Left ventricle myocardium inferior (tissue), 1 donor: ENCODE data around the gene RNASE1. TPM values are rescaled to one million over a fixed set of nuclear protein-coding genes. Genes with fewer than 3 reads are reported as not detected.
A peak's percentile ranks its signal among the peaks of the same experiment; 100 is the strongest.
"Not testable (repeated sequence)": the region's sequence is repeated elsewhere in the genome, so short reads cannot be mapped to it uniquely, and the experiment has no call there.

ENCODE experiments used
- DNase-seq: peaks from one replicate; pipeline ENCODE4 v3.0.0-alpha.2; 2020
- H3K27ac ChIP-seq: fragments of 200-600 bp; replicated peaks from 2 replicates; pipeline ENCODE4 v1.8.0; 2021
- H3K27me3 ChIP-seq: fragments of 200-600 bp; 2 replicates; pipeline ENCODE4 v1.8.0; 2021; ENCODE audit warnings: low read depth
- H3K36me3 ChIP-seq: fragments of 200-600 bp; 2 replicates; pipeline ENCODE4 v1.8.0; 2021
- H3K4me1 ChIP-seq: fragments of 200-600 bp; 2 replicates; pipeline ENCODE4 v1.8.0; 2021
- H3K4me3 ChIP-seq: fragments of 200-600 bp; 2 replicates; pipeline ENCODE4 v1.8.0; 2021; ENCODE audit warnings: mild to moderate bottlenecking, moderate library complexity
- H3K9me3 ChIP-seq: fragments of 200-600 bp; replicated peaks from 2 replicates; pipeline ENCODE4 v1.8.0; 2021
- intact Hi-C: fragments of 100-400 bp; cut with micrococcal nuclease; formaldehyde crosslinking; loops from one replicate; pipeline ENCODE4 v1.11.0; 2022
- total RNA-seq: library from RNA; stranded (reverse); fragmentation: NEBNext Ultra II Directional; extraction: Animal tissue kit (Norgen Biotek cat#: 25700); gene quantifications from one replicate; pipeline ENCODE4 v1.2.1, GENCODE V29; 2021
- TF ChIP-seq, protein P1 (sequence below): fragments of 200-600 bp; IDR thresholded peaks from 2 replicates; pipeline ENCODE4 v1.8.0; 2021; ENCODE audit warnings: antibody characterized with exemption, mild to moderate bottlenecking, borderline replicate concordance
- donor health status: DM: no; HTN: yes; CAD: no; lungs with severe emphysema.

RNASE1 gene
- total RNA-seq, 1 donor from 2014 or later: 294 TPM

DNA sequence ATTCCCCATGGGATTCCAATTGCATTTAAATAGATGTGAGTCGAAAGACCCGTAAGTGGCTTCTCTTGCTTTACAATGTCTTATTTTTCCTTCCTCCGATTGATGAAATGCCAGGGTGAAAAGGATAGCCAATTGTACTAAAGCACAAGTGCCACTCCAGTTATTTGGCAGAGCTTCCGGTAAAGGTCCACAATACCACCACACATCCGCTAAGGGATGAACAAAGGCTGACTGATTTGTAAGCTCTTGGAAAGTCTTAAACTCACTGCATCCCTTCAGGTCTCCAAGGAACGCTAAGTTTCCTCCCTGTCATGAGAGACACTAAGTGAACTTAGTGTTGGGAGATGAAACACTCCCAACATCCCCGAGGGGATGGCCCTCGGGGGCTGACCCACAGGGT, 21.2 kb upstream of the RNASE1 start:
- Histone ChIP-seq H3K9me3 (peaks cover 9% of the 10 kb centered on the region), H3K27me3 (no peaks in the 10 kb centered on the region), H3K4me1 (peaks cover 4% of the 10 kb centered on the region), H3K36me3 (no peaks in the 10 kb centered on the region), H3K27ac (no peak overlapping the region), H3K4me3 (no peak overlapping the region)
- no peak for DNase-seq
- intact Hi-C loops: no loop called here
- TF ChIP-seq, protein P1, sequence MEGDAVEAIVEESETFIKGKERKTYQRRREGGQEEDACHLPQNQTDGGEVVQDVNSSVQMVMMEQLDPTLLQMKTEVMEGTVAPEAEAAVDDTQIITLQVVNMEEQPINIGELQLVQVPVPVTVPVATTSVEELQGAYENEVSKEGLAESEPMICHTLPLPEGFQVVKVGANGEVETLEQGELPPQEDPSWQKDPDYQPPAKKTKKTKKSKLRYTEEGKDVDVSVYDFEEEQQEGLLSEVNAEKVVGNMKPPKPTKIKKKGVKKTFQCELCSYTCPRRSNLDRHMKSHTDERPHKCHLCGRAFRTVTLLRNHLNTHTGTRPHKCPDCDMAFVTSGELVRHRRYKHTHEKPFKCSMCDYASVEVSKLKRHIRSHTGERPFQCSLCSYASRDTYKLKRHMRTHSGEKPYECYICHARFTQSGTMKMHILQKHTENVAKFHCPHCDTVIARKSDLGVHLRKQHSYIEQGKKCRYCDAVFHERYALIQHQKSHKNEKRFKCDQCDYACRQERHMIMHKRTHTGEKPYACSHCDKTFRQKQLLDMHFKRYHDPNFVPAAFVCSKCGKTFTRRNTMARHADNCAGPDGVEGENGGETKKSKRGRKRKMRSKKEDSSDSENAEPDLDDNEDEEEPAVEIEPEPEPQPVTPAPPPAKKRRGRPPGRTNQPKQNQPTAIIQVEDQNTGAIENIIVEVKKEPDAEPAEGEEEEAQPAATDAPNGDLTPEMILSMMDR: no peak

DNA sequence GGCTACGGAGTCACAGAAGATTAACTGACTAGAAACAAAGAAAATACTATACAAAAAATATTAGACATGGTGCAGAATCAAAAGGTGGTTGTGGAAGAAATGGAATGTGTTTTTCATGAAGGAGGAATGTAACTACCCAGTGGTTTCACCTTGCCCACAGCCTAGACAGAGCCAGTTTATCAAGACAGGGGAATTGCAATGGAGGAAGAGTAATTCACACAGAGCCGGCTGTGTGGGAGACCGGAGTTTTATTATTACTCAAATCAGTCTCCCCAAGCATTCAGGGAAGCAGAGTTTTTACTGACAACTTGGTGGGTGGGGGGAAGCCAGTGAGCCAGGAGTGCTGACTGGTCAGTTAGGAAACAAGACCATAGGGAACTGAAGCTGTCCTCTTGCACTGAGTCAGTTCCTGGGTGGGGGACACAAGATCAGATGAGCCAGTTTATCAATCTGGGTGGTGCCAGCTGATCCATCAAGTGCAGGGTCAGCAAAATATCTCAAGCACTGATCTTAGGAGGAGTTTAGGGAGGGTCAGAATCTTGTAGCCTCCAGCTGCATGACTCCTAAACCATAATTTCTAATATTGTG, 19.0 kb upstream of the RNASE1 start:
- H3K27me3 ChIP-seq, H3K36me3 ChIP-seq, intact Hi-C loops, H3K9me3 ChIP-seq, H3K4me3 ChIP-seq, H3K4me1 ChIP-seq: not testable (repeated sequence)
- peak; percentile 20 for DNase-seq
- peak overlapping the region; percentile 27 for H3K27ac ChIP-seq

DNA sequence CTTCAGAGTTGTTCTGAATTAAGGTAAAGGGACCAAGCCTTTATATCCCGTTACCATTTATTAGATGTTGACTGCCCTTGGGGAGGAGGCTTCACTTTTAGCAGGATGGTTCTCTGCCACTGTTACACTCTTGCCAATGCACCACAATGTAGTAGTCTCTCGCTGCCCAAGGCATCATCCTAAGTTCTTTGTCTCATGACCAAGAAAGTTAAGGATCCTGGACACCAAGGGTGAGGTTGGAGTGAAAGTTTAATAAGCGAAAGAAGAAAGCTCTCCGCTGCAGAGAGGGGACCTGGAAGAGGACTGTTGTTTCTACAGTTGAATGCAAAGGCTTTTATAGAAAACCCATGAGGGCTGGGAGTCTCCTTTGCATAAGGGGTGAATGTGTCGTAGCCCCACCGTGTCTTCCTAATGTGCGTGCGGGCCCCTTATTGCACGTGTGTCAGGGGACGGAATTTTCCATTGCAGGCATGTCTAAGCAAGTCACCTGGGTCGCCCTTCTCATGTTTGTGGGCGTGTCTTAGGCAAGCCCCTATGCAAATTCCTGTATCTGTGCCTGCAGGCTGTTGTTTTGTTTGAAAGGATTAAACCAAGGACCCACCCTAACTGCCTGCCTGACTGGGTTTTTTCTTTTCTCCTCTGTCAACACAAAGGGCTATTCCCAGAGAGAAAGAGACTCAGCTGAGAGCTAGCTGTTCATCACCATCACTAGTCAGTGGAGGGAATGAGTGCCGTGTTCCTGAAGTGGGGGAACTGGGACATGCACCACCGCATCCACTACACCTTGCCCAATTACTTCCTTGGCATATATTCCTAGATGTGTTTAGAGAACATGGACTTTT, 17.6 kb upstream of the RNASE1 start:
- H3K36me3 ChIP-seq: no peaks in the 10 kb centered on the region
- no peaks in the 10 kb centered on the region for H3K27me3 ChIP-seq
- DNase-seq: no peak
- TF ChIP-seq, protein P1: no peak
- H3K27ac ChIP-seq: no peak overlapping the region
- intact Hi-C loops: no loop called here
- no peaks in the 10 kb centered on the region for H3K4me1 ChIP-seq
- no peak overlapping the region for H3K4me3 ChIP-seq
- no peaks in the 10 kb centered on the region for H3K9me3 ChIP-seq

DNA sequence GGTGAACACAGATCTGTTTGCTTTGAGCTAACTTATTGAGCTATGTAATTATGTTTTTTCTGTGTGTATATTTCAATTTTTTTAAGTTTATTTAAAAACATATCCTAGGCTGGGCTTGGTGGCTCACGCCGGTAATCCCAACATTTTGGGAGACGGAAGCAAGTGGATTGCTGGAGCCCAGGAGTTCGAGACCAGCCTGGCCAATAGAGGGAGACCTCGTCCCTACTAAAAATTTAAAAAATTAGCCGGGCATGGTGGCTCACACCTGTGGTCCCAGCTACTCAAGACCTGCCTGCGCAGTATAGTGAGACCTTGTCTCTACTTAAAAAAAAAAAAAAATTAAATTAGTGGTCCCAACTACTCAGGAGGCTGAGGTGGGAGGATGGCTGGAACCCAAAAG, 16.2 kb upstream of the RNASE1 start:
- intact Hi-C loops: no loop called here
- H3K36me3 ChIP-seq: no peaks in the 10 kb centered on the region
- H3K4me3 ChIP-seq: no peak overlapping the region
- H3K27me3 ChIP-seq: no peaks in the 10 kb centered on the region
- TF ChIP-seq, protein P1: peak; percentile 11
- DNase-seq: no peak
- H3K9me3 ChIP-seq: no peaks in the 10 kb centered on the region
- H3K4me1 ChIP-seq: no peaks in the 10 kb centered on the region
- no peak overlapping the region for H3K27ac ChIP-seq

DNA sequence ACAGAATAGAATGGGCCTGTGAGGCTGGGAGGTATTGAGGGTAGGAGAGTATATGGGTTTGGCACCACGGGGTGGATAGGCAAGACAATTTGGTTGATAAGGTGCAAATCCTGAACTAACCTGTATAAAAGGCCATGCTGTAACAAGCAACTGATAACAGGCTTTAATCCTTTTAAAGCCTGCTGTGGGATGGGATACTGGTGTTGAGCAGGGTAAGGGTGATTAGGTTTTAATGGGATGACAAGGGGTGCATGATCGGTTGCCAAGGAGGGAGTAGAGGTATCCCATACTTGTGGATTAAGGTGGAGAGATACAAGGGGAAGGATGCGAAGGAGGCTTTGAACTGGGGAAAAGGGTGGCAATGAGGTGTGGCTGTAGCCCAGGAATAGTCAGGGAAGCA, 13.3 kb upstream of the RNASE1 start:
- H3K9me3 ChIP-seq, intact Hi-C loops, H3K4me3 ChIP-seq, H3K36me3 ChIP-seq, H3K4me1 ChIP-seq, H3K27me3 ChIP-seq, H3K27ac ChIP-seq, DNase-seq: not testable (repeated sequence)

DNA sequence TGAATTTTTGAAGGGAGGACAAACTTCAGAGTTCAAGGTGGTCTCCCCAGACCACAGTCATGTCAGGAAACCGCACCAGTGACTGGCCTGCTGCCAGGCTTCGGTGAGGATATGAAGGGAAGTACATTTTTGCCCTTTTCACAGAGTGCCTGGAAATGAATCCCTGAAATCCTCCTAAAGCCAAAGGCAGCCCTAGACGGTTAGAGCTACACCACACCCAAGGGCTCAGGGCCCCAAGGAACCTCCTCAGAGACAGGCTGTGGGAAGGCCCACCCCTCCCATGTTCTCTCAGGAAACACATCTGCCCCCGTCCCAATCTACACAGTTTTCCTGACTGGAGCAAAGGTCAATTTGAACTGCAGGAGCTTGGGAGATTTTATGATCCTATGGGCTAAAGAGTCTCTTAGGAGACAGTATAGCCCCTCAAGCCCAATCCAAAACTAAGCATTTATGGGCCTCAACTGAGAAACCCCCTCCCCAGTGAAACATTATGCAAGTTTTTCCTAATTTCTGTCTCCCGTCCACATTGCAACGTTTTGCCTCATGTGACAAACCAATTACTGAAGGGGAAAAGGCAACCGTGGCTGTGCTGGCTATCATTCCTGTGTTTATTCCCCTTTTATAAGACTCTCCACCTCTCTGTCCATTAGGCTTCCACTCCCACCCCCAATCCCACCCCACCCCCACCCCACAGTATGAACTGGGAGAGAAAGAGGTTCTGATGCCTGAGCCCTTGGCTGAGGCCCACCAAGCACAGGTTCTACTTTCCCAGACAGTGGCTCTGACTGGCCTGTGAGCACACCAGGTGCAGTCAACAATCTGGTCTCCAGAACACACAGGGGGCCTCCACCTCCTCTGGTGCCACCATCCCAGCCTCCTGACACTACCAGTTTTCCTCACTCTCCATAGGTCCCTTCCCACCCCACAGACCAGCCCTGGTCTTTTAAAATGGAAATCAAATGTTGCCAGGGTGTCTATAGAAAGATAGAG, 9.6 kb upstream of the RNASE1 start:
- Histone ChIP-seq H3K4me1 (peaks cover 6% of the 10 kb centered on the region), H3K4me3 (no peak overlapping the region), H3K36me3 (no peaks in the 10 kb centered on the region), H3K27ac (peak overlapping the region; percentile 16), H3K27me3 (no peaks in the 10 kb centered on the region), H3K9me3 (no peaks in the 10 kb centered on the region)
- DNase-seq: peak; percentile 20
- intact Hi-C loops: no loop called here
- TF ChIP-seq, protein P1: no peak
